Psoas muscle (tissue), 8 donors: Measurements from ENCODE around the gene RFX3. TPM values are rescaled to one million over a fixed set of nuclear protein-coding genes. Genes with fewer than 3 reads are reported as not detected.

ENCODE experiments used
- ATAC-seq, 4 donors: fragments of 200-7000 bp; cut with Tn5 transposase; one replicate each; pipeline ENCODE4 v1.9.1; 2020; ENCODE audit warnings: moderate library complexity in 3 of 4, mild to moderate bottlenecking in 2 of 4
- DNase-seq, 2 donors: peaks; one replicate each; pipeline ENCODE4 v3.0.0-alpha.2; 2020
- H3K27ac ChIP-seq: fragments of 200-600 bp; one replicate; pipeline ENCODE4 v1.8.0; 2022
- H3K27me3 ChIP-seq, 3 donors: fragments of 200-600 bp in 1 of 3; one replicate each; pipeline versions ENCODE4 v1.6.1 to v1.8.0; 2013 to 2022; ENCODE audit warnings: low read length in 2 of 3, mild to moderate bottlenecking in 2 of 3, moderate library complexity in 1 of 3; ENCODE audit not compliant: insufficient read depth in 3 of 3
- H3K36me3 ChIP-seq, 2 donors: fragments of 200-600 bp in 1 of 2; one replicate each; pipeline versions ENCODE4 v1.6.1 to v1.8.0; 2013 to 2022; ENCODE audit warnings: low read depth in 1 of 2, mild to moderate bottlenecking in 1 of 2, moderate library complexity in 1 of 2; ENCODE audit not compliant: insufficient read depth in 1 of 2
- H3K4me1 ChIP-seq: fragments of 200-600 bp; one replicate; pipeline ENCODE4 v1.8.0; 2022
- H3K4me3 ChIP-seq: fragments of 200-600 bp; one replicate; pipeline ENCODE4 v1.8.0; 2022; ENCODE audit warnings: mild to moderate bottlenecking
- H3K9me3 ChIP-seq: fragments of 200-600 bp; one replicate; pipeline ENCODE4 v1.8.0; 2022
- WGBS, 3 donors: extraction: QIAGEN DNeasy Blood & Tissue Kit; methylation state at CpG; one replicate each; pipeline versions ENCODE4 v1.1.6 to v1.1.7; 2013; 5-methylcytosine and 5-hydroxymethylcytosine counted together
- intact Hi-C, 2 donors: fragments of 100-400 bp; cut with DNase I; formaldehyde crosslinking; loops; one replicate each; pipeline versions ENCODE4 v1.11.0 to v1.14.2; 2022
- polyA plus RNA-seq, 3 donors: library from polyadenylated mRNA; stranded (reverse); fragments of 200-250 nt; gene quantifications; one replicate each; pipeline ENCODE4 v1.2.3, GENCODE V29; 2013
- total RNA-seq, 4 donors: library from RNA; stranded (reverse); fragmentation: NEBNext Ultra II Directional in 2 of 4; extraction: Animal tissue kit (Norgen Biotek cat#: 25700) in 2 of 4; gene quantifications; one replicate each; pipeline versions ENCODE4 v1.2.1 to v1.2.4, GENCODE V29; 2021 to 2023
- TF ChIP-seq, protein P1 (sequence below): fragments of 200-600 bp; IDR thresholded peaks from one replicate; pipeline ENCODE4 v1.8.0; 2022; ENCODE audit warnings: antibody characterized with exemption
- donor health status: healthy with polysubstance abuse.
- donor health status: DM: no; HTN: no; CAD: no; lungs with moderate emphysema.
- donor health status: Bipolar disorder and iron deficiency.
- donor health status: healthy.
- donor health status: DM: yes; HTN: yes; CAD: no.
- donor health status: DM: no; HTN: no; CAD: no.
- donor health status: DM: no; HTN: no; CAD: no.
- donor health status: DM: yes; HTN: yes; CAD: no.

The RFX3 gene
- total and polyA plus RNA-seq, 7 donors: 0.38 to 5.7 (median 2.8) TPM

- H3K36me3 ChIP-seq: peaks cover 0 to 16% of the 10 kb centered on the region in 2 donors
- no peaks in the 10 kb centered on the region for H3K27me3 ChIP-seq
- DNase-seq (no peak), ATAC-seq (no peak)
- peaks cover 6% of the 10 kb centered on the region for H3K9me3 ChIP-seq
- H3K4me3 ChIP-seq: no peak overlapping the region
- intact Hi-C loops: no loop called here
- H3K4me1 ChIP-seq: no peaks in the 10 kb centered on the region
- WGBS, 3 donors: 93 to 94% (median 93%) methylated on average over 2 of the region's 2 CpGs
- no peak overlapping the region for H3K27ac ChIP-seq
- TF ChIP-seq, protein P1, sequence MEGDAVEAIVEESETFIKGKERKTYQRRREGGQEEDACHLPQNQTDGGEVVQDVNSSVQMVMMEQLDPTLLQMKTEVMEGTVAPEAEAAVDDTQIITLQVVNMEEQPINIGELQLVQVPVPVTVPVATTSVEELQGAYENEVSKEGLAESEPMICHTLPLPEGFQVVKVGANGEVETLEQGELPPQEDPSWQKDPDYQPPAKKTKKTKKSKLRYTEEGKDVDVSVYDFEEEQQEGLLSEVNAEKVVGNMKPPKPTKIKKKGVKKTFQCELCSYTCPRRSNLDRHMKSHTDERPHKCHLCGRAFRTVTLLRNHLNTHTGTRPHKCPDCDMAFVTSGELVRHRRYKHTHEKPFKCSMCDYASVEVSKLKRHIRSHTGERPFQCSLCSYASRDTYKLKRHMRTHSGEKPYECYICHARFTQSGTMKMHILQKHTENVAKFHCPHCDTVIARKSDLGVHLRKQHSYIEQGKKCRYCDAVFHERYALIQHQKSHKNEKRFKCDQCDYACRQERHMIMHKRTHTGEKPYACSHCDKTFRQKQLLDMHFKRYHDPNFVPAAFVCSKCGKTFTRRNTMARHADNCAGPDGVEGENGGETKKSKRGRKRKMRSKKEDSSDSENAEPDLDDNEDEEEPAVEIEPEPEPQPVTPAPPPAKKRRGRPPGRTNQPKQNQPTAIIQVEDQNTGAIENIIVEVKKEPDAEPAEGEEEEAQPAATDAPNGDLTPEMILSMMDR: no peak
These were observed 43.2 kb downstream of the RFX3 start for GRCh38 chr9:3482578-3482977.

- Histone ChIP-seq H3K27me3 (no peaks in the 10 kb centered on the region), H3K4me3 (no peak overlapping the region), H3K9me3 (peaks cover 11% of the 10 kb centered on the region), H3K36me3 (peaks cover 0 to 16% of the 10 kb centered on the region in 2 donors), H3K4me1 (no peaks in the 10 kb centered on the region), H3K27ac (no peak overlapping the region)
- DNase-seq (no peak), ATAC-seq (no peak)
- TF ChIP-seq, protein P1: no peak
- 86 to 92% (median 87%) methylated on average over 3 of the region's 3 CpGs for WGBS, 3 donors
- intact Hi-C loops: no loop called here
These were observed 45.5 kb downstream of the RFX3 start for GRCh38 chr9:3480353-3480655.

DNA sequence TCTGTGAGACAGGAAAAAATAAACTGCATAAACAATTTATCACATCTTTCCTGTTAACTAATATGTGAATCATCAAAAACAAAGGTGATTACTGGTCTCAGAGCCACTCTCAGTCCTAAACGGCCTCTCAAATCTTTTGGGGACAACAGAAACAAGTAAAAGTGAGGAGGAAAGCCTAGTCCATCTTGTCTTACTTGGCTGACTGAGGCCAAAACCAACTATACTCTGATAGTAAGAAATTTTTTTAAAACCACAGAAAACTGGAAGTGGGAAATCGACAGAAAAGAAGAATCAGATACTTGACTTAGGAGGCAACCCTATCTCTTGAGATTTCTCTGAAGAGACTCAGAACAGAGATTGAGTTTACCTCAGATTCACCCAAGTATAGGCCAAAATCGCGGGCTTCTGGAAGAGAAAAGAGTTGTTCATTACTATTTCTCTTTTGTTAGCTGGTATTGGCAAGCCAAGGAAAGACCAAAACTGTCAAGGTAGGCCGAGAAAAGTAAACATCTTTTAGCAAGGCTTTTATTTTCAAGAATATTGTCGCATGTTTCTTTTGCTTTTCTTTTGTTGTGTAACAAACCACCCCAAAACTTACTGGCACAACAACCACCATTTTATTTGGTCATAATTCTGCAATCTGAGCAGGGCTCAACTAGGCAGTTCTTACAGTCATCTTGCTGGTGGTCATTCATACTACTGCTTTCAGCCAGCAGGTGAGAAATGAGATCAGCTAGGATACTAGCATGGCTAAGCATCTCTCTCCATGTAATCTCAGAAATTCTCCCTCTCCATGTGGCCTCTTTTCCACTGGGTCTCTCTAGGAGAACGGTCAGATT is 46.1 kb downstream of the RFX3 start:
- H3K27me3 ChIP-seq: no peaks in the 10 kb centered on the region
- no peak for ATAC-seq
- TF ChIP-seq, protein P1: no peak
- intact Hi-C loops: no loop called here
- peaks cover 0 to 16% of the 10 kb centered on the region in 2 donors for H3K36me3 ChIP-seq
- H3K4me1 ChIP-seq: no peaks in the 10 kb centered on the region
- peaks cover 11% of the 10 kb centered on the region for H3K9me3 ChIP-seq
- WGBS, 3 donors: 91 to 92% (median 91%) methylated on average over 7 of the region's 7 CpGs
- no peak overlapping the region for H3K4me3 ChIP-seq
- no peak overlapping the region for H3K27ac ChIP-seq
- no peak for DNase-seq

GRCh38 chr9:3478549-3478953 is 47.2 kb downstream of the RFX3 start:
- Histone ChIP-seq H3K9me3 (peaks cover 11% of the 10 kb centered on the region), H3K27ac (no peak overlapping the region), H3K4me3 (no peak overlapping the region), H3K27me3 (no peaks in the 10 kb centered on the region), H3K4me1 (peaks cover 6% of the 10 kb centered on the region), H3K36me3 (peaks cover 0 to 5% of the 10 kb centered on the region in 2 donors)
- intact Hi-C loops: no loop called here
- 84 to 88% (median 86%) methylated on average over 1 of the region's 1 CpG for WGBS, 3 donors
- no peak for ATAC-seq
- TF ChIP-seq, protein P1: no peak
- no peak for DNase-seq
